Keratinocyte (primary cell): ENCODE results near the gene CENPP.

Source experiments
- CTCF ChIP-seq, 3 experiments: IDR thresholded peaks in 1 of 3; conservative IDR thresholded peaks in 1 of 3; optimal IDR thresholded peaks in 1 of 3; 2 replicates in 2 of 3; 3 replicates in 1 of 3; pipeline versions ENCODE3 to v1.5.1; 2011; ENCODE audit warnings: low read length in 3 of 3, mild to moderate bottlenecking in 3 of 3, moderate library complexity in 2 of 3, control low read depth in 1 of 3, inconsistent platforms in 1 of 3; ENCODE audit not compliant: insufficient read depth in 2 of 3; ENCODE audit errors: extremely low read depth in 1 of 3
- EZH2 ChIP-seq: IDR thresholded peaks from one replicate; pipeline ENCODE4 v1.6.1; 2012; ENCODE audit warnings: inconsistent platforms, mild to moderate bottlenecking, low read length, moderate library complexity

GRCh38 chr9:92627651-92628050 lies 301.9 kb downstream of the CENPP start:
- TF ChIP-seq CTCF (optimal IDR thresholded peaks at IDR 0.05 in 1 of 3, IDR thresholded peaks at IDR 0.05 in 1 of 3, conservative IDR thresholded peaks at IDR 0.05 in 1 of 3; ENCODE audit: extremely low read depth in 1 of 3, insufficient read depth in 2 of 3, low read length in 3 of 3): no peak
- no peak for TF ChIP-seq EZH2
